ENCODE data around the gene NLRP13.

The NLRP13 gene

GRCh38 chr19:55927991-55928390 is 4.1 kb downstream of the NLRP13 start:
- DNase-seq (ENCODE audit: insufficient read length, low spot score) (no peak), FAIRE-seq (no peak)
- no peak for TF ChIP-seq POLR2A (IDR thresholded peaks at IDR 0.05; ENCODE audit: low read depth, low read length)

DNA sequence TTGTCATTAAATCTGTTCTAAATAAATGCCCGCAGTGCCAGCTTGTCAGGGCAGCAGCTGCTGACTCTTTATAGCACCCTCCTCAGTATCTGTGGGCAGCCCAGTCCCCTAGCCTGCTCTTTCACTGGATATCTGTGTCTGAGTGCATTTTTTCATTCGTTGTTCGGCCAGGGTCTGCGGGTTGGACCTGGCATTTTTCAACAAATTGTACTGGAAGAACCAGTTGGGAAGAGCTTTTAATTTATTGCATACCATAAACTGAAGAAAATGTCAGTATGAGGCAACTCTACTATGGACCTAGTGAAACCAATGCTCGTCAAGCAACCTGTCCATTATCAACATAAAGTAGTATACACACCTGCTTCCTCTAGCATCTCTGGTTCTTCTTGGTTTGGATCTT is 8.6 kb downstream of the NLRP13 start:
- TF ChIP-seq POLR2A (IDR thresholded peaks at IDR 0.05; ENCODE audit: low read depth, low read length) = no peak
- FAIRE-seq (no peak), DNase-seq (ENCODE audit: insufficient read length, low spot score) (no peak)

GRCh38 chr19:55913643-55914268 is 18.4 kb downstream of the NLRP13 start:
- DNase-seq (ENCODE audit: insufficient read length, low spot score) (peak; percentile 49), FAIRE-seq (no peak)
- TF ChIP-seq POLR2A (IDR thresholded peaks at IDR 0.05; ENCODE audit: low read depth, low read length) = no peak

GRCh38 chr19:55912916-55913315 is 19.2 kb downstream of the NLRP13 start:
- TF ChIP-seq POLR2A (IDR thresholded peaks at IDR 0.05; ENCODE audit: low read depth, low read length) = no peak
- no peak for DNase-seq (ENCODE audit: insufficient read length, low spot score)
- no peak for FAIRE-seq

- DNase-seq (ENCODE audit: insufficient read length, low spot score) = no peak
- no peak for TF ChIP-seq POLR2A (IDR thresholded peaks at IDR 0.05; ENCODE audit: low read depth, low read length)
- FAIRE-seq = no peak
Observed at GRCh38 chr19:55909801-55910200, 22.3 kb downstream of the NLRP13 start.

GRCh38 chr19:55907746-55908145 is 24.4 kb downstream of the NLRP13 start:
- no peak for DNase-seq (ENCODE audit: insufficient read length, low spot score)
- FAIRE-seq = no peak
- TF ChIP-seq POLR2A (IDR thresholded peaks at IDR 0.05; ENCODE audit: low read depth, low read length) = no peak

- FAIRE-seq (no peak), DNase-seq (ENCODE audit: insufficient read length, low spot score) (no peak)
- TF ChIP-seq POLR2A (IDR thresholded peaks at IDR 0.05; ENCODE audit: low read depth, low read length) = no peak
Observed at GRCh38 chr19:55907286-55907685, 24.9 kb downstream of the NLRP13 start.

DNA sequence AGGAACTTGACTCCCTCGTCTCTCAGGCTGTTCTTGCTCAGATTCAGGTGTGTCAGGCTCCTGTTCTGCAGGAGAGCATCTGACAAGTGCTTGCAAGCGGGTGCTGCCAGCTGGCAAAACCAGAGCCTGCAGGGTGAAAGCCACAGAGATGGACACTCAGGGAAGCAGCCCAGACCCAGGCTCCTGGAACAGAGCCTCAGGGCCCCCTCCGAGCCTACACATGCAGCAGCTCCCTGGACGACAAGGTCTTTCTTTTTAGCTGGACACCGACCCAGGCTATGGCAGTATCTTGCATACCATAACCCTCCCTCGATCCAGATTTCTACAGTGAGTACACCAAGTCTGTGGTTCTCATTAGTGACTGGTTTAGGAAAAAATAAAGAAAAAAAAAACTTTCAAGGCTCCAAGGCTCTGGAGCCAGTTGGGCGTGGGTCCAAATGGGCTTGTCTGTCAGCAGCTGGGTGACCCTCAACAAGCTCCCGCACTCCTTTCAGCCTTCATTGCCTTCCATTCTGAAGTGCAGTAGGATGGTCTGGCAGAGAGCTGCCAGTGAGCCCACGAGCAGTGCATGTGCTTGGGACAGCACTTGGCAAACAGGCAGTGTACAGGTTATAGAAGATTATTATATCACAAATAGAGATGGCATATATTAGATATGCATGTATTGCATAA is 29.9 kb downstream of the NLRP13 start:
- DNase-seq (ENCODE audit: insufficient read length, low spot score) (no peak), FAIRE-seq (no peak)
- TF ChIP-seq POLR2A (IDR thresholded peaks at IDR 0.05; ENCODE audit: low read depth, low read length) = no peak

DNA sequence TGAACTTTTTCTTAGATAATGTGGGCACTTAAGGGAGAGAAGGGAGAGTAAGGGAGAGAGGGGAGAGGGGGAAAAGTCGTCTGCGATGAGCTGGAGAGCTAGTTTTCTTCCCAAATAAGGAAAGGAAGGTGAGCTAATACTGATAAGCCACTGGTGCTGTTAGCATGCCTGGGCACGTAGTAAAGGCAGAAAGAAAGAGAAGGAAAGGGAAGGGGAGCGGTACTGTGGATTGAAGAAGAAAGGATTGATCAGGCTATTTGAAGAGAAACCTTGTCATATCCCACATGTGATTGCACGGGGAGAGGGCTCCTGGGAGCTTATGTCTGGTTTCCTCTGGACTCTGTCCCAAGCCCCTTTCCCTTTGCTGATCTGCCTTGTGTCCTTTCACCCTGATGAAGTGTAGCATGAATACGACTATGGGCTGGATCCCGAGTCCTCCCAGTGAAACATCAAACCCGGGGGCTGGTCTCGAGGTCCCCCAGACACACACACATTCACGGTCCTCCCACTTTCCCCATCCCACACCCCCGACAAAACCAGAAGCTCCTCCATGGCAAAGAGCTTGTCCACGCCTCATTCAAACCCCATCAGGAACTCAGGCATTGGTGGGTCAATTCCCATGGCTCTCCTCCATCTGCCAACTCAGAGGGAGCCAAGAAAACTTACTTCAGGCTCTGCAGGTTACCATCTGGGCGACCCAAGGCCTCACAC is 30.6 kb downstream of the NLRP13 start:
- DNase-seq (ENCODE audit: insufficient read length, low spot score) (no peak), FAIRE-seq (no peak)
- no peak for TF ChIP-seq POLR2A (IDR thresholded peaks at IDR 0.05; ENCODE audit: low read depth, low read length)

DNA sequence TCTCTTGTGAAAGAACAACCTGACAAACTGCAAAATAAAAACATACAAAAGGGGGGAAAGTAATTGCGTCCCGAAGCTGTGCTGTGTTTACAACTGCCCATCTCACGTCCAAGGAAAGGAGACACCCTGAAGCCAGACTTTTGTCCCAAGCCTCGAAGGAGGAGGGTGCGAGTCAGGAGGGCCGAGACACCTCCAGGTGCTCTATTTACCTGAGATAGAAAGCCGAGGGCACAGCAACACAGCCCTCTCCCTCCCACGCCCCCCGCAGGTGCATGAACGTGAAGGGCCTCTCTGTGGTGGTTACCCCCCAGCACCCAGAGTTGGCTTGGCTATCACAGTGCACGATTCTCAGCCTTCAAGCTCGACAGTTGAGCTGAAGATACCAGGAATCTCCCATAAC is 33.2 kb downstream of the NLRP13 start:
- TF ChIP-seq POLR2A (IDR thresholded peaks at IDR 0.05; ENCODE audit: low read depth, low read length) = no peak
- DNase-seq (ENCODE audit: insufficient read length, low spot score) (no peak), FAIRE-seq (no peak)

DNA sequence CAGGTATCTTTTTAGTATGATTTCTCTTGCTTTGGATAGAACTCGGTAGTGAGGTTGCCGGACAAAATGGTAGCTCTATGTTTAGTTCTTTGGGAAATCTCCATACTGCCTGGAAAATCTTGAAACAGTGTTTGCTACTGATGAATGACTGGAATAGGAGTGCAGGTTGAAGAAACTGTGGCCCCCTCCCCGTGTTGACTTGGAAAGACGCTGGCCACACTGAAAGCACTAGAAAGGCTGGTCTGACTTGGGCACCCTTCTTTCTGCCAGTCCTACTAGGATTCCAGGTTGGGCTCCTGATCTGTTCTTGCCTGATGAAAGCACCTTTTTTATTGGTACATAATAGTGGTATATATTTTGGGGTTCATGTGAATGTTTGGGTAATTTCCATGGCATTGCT is 49.5 kb downstream of the NLRP13 start:
- FAIRE-seq = no peak
- DNase-seq (ENCODE audit: insufficient read length, low spot score) = no peak
- no peak for TF ChIP-seq POLR2A (IDR thresholded peaks at IDR 0.05; ENCODE audit: low read depth, low read length)

DNA sequence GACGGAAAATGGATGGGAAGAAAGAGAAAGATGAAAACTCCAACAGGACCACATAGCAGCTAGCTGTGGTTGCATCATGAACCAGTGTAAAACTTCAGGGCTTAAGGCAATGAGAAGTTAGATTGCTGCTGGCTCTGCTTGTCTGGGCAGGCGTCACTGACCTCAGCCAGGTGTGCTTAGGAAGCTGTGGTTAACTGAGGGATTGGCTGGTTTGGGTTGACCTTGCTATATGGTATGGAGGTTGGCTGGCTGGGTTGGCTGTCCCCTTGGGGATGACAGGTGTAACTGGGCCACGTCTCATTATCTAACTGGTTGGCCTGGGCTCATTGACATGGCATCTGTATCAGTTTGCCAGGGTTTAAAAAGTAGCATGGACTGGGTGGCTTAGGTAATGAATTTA is 54.9 kb downstream of the NLRP13 start:
- DNase-seq (ENCODE audit: insufficient read length, low spot score) (no peak), FAIRE-seq (no peak)
- no peak for TF ChIP-seq POLR2A (IDR thresholded peaks at IDR 0.05; ENCODE audit: low read depth, low read length)

DNA sequence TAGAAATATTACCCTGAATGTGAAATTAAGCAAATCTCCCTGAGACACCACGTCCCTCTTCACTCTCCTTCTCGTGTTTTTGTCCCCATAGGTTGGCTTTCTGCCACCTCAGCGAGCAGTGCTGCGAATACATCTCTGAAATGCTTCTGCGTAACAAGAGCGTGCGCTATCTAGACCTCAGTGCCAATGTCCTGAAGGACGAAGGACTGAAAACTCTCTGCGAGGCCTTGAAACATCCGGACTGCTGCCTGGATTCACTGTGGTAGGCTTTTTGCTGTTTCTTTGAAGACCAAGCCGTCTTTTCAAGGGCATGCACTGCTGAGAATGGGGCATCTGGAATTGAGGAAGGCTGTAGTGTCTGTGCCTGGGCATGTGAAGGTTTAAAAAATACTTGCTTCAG is 61.4 kb downstream of the NLRP13 start:
- DNase-seq (ENCODE audit: insufficient read length, low spot score) (no peak), FAIRE-seq (no peak)
- TF ChIP-seq POLR2A (IDR thresholded peaks at IDR 0.05; ENCODE audit: low read depth, low read length) = no peak

GRCh38 chr19:55867101-55867500 is 65.0 kb downstream of the NLRP13 start:
- DNase-seq (ENCODE audit: insufficient read length, low spot score) (no peak), FAIRE-seq (no peak)
- TF ChIP-seq POLR2A (IDR thresholded peaks at IDR 0.05; ENCODE audit: low read depth, low read length) = no peak

DNA sequence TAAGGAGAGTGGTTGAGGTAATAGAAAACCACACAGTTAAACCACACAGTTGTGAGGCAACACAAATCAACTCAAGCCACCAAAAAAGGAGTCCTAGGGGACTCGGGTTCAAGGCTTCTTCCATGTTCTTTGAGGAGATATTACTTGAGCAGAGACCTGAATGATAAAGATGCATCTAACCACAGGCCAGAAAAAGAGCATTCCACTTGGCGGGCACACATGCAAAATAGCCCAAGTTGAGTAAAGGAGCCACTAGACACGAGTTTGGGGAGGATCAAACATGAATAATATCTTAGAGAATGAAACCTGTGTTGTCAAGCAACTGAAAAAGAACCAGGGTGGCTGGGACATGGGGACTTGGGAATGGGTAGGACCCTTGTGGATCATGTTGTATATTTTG is 65.6 kb downstream of the NLRP13 start:
- FAIRE-seq = no peak
- DNase-seq (ENCODE audit: insufficient read length, low spot score) = no peak
- TF ChIP-seq POLR2A (IDR thresholded peaks at IDR 0.05; ENCODE audit: low read depth, low read length) = no peak
